Transverse colon (tissue), 4 donors: ENCODE measurements around the gene ADK.

ENCODE experiments used
- CTCF ChIP-seq, 5 experiments: fragments of 200-600 bp in 3 of 5; fragments of 450-650 bp in 2 of 5; sonication (generic) in 3 of 5; IDR thresholded peaks; 1 replicate in 2 of 5; 2 replicates in 3 of 5; pipeline ENCODE4 v1.5.1; 2016 to 2017; ENCODE audit warnings: antibody characterized with exemption in 5 of 5, inconsistent platforms in 3 of 5, mild to moderate bottlenecking in 2 of 5, moderate library complexity in 1 of 5
- EP300 ChIP-seq: sonication (generic); formaldehyde crosslinking; IDR thresholded peaks from one replicate; pipeline ENCODE4 v1.6.1; 2017; ENCODE audit warnings: antibody characterized with exemption, low read depth
- POLR2A ChIP-seq: fragments of 450-650 bp; IDR thresholded peaks from one replicate; pipeline ENCODE4 v1.6.1; 2016; ENCODE audit warnings: antibody characterized with exemption, mild to moderate bottlenecking, moderate library complexity
- POLR2AphosphoS5 ChIP-seq, 3 donors: sonication (generic); formaldehyde crosslinking; IDR thresholded peaks; one replicate each; pipeline ENCODE4 v1.6.1; 2016; ENCODE audit warnings: antibody characterized with exemption in 3 of 3

DNA sequence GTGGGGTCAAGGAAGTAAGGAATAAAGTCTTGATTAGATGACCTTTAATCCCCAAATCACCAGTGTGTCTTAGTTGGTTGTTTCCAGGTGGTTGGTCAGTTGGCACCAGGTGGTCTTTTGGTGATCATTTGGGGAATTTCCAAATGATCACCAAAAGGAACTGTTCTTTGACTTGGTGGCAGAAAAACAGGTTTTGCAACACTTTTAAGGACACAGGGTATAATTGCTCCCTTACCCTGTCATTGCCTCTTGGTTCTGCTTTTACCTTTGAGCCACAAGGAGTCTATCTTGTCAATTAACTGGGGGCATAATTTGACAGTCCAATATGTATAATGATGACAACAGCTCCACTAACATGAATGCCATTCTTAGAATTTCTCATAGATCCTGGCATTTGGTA lies 104.2 kb downstream of the ADK start:
- TF ChIP-seq CTCF (IDR thresholded peaks at IDR 0.05) (no peak), POLR2AphosphoS5 (IDR thresholded peaks at IDR 0.05) (no peak), POLR2A (no peak), EP300 (no peak)
